K562 (cell line): Measurements from ENCODE around the gene METTL25. TPM values are rescaled to one million over a fixed set of nuclear protein-coding genes. Genes with fewer than 3 reads are reported as not detected.
A peak's percentile ranks its signal among the peaks of the same experiment; 100 is the strongest.

Source experiments
- BRD4 ChIP-seq: fragments of 200-600 bp; sonication (generic); IDR thresholded peaks from 2 replicates; pipeline ENCODE4 v1.6.1; 2017; ENCODE audit warnings: inconsistent platforms
- JUNB ChIP-seq: fragments of 450-650 bp; formaldehyde crosslinking; conservative IDR thresholded peaks from 2 replicates; pipeline ENCODE4 v1.4.0; 2020; ENCODE audit warnings: mild to moderate bottlenecking
- MBD1 ChIP-seq: fragments of 250-450 bp; sonication (Bioruptor Pico); IDR thresholded peaks from 2 replicates; pipeline ENCODE4 v1.8.0; 2022; ENCODE audit warnings: inconsistent platforms
- POLR2G ChIP-seq: fragments of 200-400 bp; formaldehyde crosslinking; IDR thresholded peaks from 2 replicates; pipeline ENCODE4 v1.6.1; 2017; ENCODE audit warnings: low read depth, mild to moderate bottlenecking, antibody characterized with exemption, low read length, moderate library complexity
- RREB1 ChIP-seq: fragments of 250-450 bp; sonication (Bioruptor Pico); IDR thresholded peaks from 2 replicates; pipeline ENCODE4 v1.4.0; 2020
- SMARCB1 ChIP-seq: IDR thresholded peaks from 2 replicates; pipeline ENCODE4 v1.6.1; 2011; ENCODE audit warnings: improper control_type of control experiment, low read depth; ENCODE audit not compliant: insufficient read length
- TCF7 ChIP-seq: sonication (generic); IDR thresholded peaks from 2 replicates; pipeline ENCODE4 v1.6.1; 2016; ENCODE audit warnings: antibody characterized with exemption, borderline replicate concordance
- TRIM28 ChIP-seq: fragments of 450-650 bp; IDR thresholded peaks from 2 replicates; pipeline ENCODE4 v1.6.1; 2017
- USF1 ChIP-seq: sonication (generic); formaldehyde crosslinking; IDR thresholded peaks from 2 replicates; pipeline ENCODE4 v1.9.0; 2022; ENCODE audit warnings: mild to moderate bottlenecking, missing genetic modification reagents
- ZNF124 ChIP-seq: sonication (generic); formaldehyde crosslinking; IDR thresholded peaks from 2 replicates; pipeline ENCODE4 v1.8.1; 2022; ENCODE audit warnings: missing genetic modification reagents
- ZNF707 ChIP-seq: fragments of 250-450 bp; sonication (Bioruptor Pico); conservative IDR thresholded peaks from 2 replicates; pipeline ENCODE4 v1.8.0; 2022; ENCODE audit warnings: inconsistent platforms, mild to moderate bottlenecking, moderate library complexity
- polyA plus RNA-seq, 8 experiments: library from polyadenylated mRNA; depleted of rRNA in 4 of 8; stranded (reverse) in 5 of 8; unstranded in 3 of 8; fragments of >200 nt; fragmentation: Nextera tagmentation in 2 of 8; fragmentation: Illumina TruSeq in 1 of 8; extraction: Ambion mirVana in 2 of 8; extraction: Trizol in 1 of 8; gene quantifications; 2 replicates each; pipeline versions ENCODE4 v1.2.1 to v1.2.3, GENCODE V29; 2011 to 2014; ENCODE audit warnings: inconsistent platforms in 1 of 8, missing spikeins in 1 of 8
- total RNA-seq, 7 experiments: library from RNA; depleted of rRNA in 6 of 7; stranded (reverse); fragments of >200 nt in 6 of 7; fragmentation: Illumina TruSeq in 2 of 7; extraction: Trizol in 2 of 7; gene quantifications; 2 replicates each; pipeline versions ENCODE4 v1.2.1 to v1.2.3, GENCODE V29; 2011 to 2021; ENCODE audit warnings: low replicate concordance in 1 of 7
- TF ChIP-seq, protein P1 (sequence below): fragments of 450-650 bp; IDR thresholded peaks from 2 replicates; pipeline ENCODE4 v1.7.1; 2018; ENCODE audit warnings: mild to moderate bottlenecking, low read depth; ENCODE audit not compliant: partially characterized antibody
- TF ChIP-seq, protein P2 (sequence below): fragments of 450-650 bp; formaldehyde crosslinking; IDR thresholded peaks from 2 replicates; pipeline ENCODE4 v1.4.0; 2020; ENCODE audit warnings: mild to moderate bottlenecking, mixed read lengths

Gene METTL25
- total and polyA plus RNA-seq, 9 of the 15 experiments (the other 6 are each of a cell fraction or from before 2014, with no cell fraction given) = 0.50 to 2.4 (median 1.9) TPM

GRCh38 chr12:82358200-82359114, at the start of gene METTL25, which contains the start of gene CCDC59 (continued):
- TF ChIP-seq RREB1 (CRISPR knock-in tag) = no peak
- no peak for TF ChIP-seq ZNF707 (CRISPR knock-in tag)
- no peak for TF ChIP-seq MBD1
- no peak for TF ChIP-seq ZNF124 (CRISPR knock-in tag)
- no peak for TF ChIP-seq SMARCB1
- TF ChIP-seq, protein P1, sequence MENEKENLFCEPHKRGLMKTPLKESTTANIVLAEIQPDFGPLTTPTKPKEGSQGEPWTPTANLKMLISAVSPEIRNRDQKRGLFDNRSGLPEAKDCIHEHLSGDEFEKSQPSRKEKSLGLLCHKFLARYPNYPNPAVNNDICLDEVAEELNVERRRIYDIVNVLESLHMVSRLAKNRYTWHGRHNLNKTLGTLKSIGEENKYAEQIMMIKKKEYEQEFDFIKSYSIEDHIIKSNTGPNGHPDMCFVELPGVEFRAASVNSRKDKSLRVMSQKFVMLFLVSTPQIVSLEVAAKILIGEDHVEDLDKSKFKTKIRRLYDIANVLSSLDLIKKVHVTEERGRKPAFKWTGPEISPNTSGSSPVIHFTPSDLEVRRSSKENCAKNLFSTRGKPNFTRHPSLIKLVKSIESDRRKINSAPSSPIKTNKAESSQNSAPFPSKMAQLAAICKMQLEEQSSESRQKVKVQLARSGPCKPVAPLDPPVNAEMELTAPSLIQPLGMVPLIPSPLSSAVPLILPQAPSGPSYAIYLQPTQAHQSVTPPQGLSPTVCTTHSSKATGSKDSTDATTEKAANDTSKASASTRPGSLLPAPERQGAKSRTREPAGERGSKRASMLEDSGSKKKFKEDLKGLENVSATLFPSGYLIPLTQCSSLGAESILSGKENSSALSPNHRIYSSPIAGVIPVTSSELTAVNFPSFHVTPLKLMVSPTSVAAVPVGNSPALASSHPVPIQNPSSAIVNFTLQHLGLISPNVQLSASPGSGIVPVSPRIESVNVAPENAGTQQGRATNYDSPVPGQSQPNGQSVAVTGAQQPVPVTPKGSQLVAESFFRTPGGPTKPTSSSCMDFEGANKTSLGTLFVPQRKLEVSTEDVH = peak; percentile 87
- peak; percentile 80 for TF ChIP-seq TRIM28
- 0 out of 2 replicates have a peak, but pooled peaks have one; percentile 43 for TF ChIP-seq USF1 (CRISPR knock-in tag)
- TF ChIP-seq JUNB = no peak
- peak; percentile 90 for TF ChIP-seq BRD4
- TF ChIP-seq TCF7 = 0 out of 2 replicates have a peak, but pooled peaks have one; percentile 28
- TF ChIP-seq, protein P2, sequence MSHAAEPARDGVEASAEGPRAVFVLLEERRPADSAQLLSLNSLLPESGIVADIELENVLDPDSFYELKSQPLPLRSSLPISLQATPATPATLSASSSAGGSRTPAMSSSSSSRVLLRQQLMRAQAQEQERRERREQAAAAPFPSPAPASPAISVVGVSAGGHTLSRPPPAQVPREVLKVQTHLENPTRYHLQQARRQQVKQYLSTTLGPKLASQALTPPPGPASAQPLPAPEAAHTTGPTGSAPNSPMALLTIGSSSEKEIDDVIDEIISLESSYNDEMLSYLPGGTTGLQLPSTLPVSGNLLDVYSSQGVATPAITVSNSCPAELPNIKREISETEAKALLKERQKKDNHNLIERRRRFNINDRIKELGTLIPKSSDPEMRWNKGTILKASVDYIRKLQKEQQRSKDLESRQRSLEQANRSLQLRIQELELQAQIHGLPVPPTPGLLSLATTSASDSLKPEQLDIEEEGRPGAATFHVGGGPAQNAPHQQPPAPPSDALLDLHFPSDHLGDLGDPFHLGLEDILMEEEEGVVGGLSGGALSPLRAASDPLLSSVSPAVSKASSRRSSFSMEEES = no peak
- peak; percentile 96 for TF ChIP-seq POLR2G
